HEK293T (cell line): ENCODE results near the gene HCN4.

ENCODE experiments used
- CTCF ChIA-PET: fragments of 350-600 bp; formaldehyde crosslinking; extraction: SDS; loops from one replicate; lab custom pipeline; 2021; ENCODE audit warnings: antibody characterized with exemption, inconsistent platforms; lab: Yijun Ruan, JAX
- POLR2A ChIA-PET: fragments of 350-600 bp; formaldehyde crosslinking; extraction: SDS; loops from one replicate; lab custom pipeline; 2020; ENCODE audit warnings: antibody characterized with exemption, inconsistent platforms; lab: Yijun Ruan, JAX
- DNase-seq: peaks from one replicate; pipeline ENCODE4 v3.0.0; 2012; ENCODE audit warnings: mixed read lengths; ENCODE audit errors: extremely low spot score
- ARNT ChIP-seq: fragments of 450-650 bp; IDR thresholded peaks from 2 replicates; pipeline ENCODE4 v1.6.1; 2017; ENCODE audit warnings: mild to moderate bottlenecking
- BHLHE40 ChIP-seq: fragments of 450-650 bp; IDR thresholded peaks from 2 replicates; pipeline ENCODE4 v1.6.1; 2016; ENCODE audit warnings: mild to moderate bottlenecking, moderate library complexity, borderline replicate concordance
- CTBP1 ChIP-seq: fragments of 450-650 bp; IDR thresholded peaks from 2 replicates; pipeline ENCODE4 v1.6.1; 2016; ENCODE audit warnings: borderline replicate concordance
- ELF4 ChIP-seq: fragments of 450-650 bp; IDR thresholded peaks from 2 replicates; pipeline ENCODE4 v1.6.1; 2017; ENCODE audit warnings: antibody characterized with exemption
- FOXA1 ChIP-seq: fragments of 450-650 bp; IDR thresholded peaks from 2 replicates; pipeline ENCODE4 v1.6.1; 2016; ENCODE audit warnings: mild to moderate bottlenecking
- FOXK2 ChIP-seq: fragments of 450-650 bp; IDR thresholded peaks from 2 replicates; pipeline ENCODE4 v1.6.1; 2016; ENCODE audit warnings: mild to moderate bottlenecking
- FOXM1 ChIP-seq: fragments of 450-650 bp; IDR thresholded peaks from 2 replicates; pipeline ENCODE4 v1.6.1; 2017; ENCODE audit warnings: mild to moderate bottlenecking, borderline replicate concordance
- HDGF ChIP-seq: fragments of 450-650 bp; IDR thresholded peaks from 2 replicates; pipeline ENCODE4 v1.6.1; 2017; ENCODE audit warnings: antibody characterized with exemption, borderline replicate concordance
- L3MBTL2 ChIP-seq: fragments of 450-650 bp; conservative IDR thresholded peaks from 2 replicates; pipeline ENCODE4 v1.6.1; 2016; ENCODE audit warnings: mild to moderate bottlenecking
- LEF1 ChIP-seq: fragments of 450-650 bp; IDR thresholded peaks from 2 replicates; pipeline ENCODE4 v1.6.1; 2017; ENCODE audit warnings: mild to moderate bottlenecking, borderline replicate concordance
- NFRKB ChIP-seq: fragments of 450-650 bp; IDR thresholded peaks from 2 replicates; pipeline ENCODE4 v1.6.1; 2016; ENCODE audit warnings: mild to moderate bottlenecking, moderate library complexity
- SP1 ChIP-seq: fragments of 450-650 bp; IDR thresholded peaks from 2 replicates; pipeline ENCODE4 v1.6.1; 2017
- SUZ12 ChIP-seq: fragments of 450-650 bp; IDR thresholded peaks from 2 replicates; pipeline ENCODE4 v1.6.1; 2016; ENCODE audit warnings: mild to moderate bottlenecking
- TARDBP ChIP-seq: fragments of 450-650 bp; IDR thresholded peaks from 2 replicates; pipeline ENCODE4 v1.6.1; 2016
- ZNF384 ChIP-seq: fragments of 450-650 bp; IDR thresholded peaks from 2 replicates; pipeline ENCODE4 v1.6.1; 2016
- TF ChIP-seq, protein P1 (sequence below): fragments of 450-650 bp; IDR thresholded peaks from 2 replicates; pipeline ENCODE4 v1.6.1; 2016

The HCN4 gene

GRCh38 chr15:73375012-73375411, 6.3 kb upstream of the HCN4 start:
- ChIA-PET POLR2A (no interaction called here), CTCF (no interaction called here)
- no peak for TF ChIP-seq FOXK2
- no peak for TF ChIP-seq SP1
- TF ChIP-seq FOXA1: no peak
- TF ChIP-seq L3MBTL2: no peak
- TF ChIP-seq FOXM1: no peak
- no peak for TF ChIP-seq ELF4
- no peak for TF ChIP-seq NFRKB
- no peak for TF ChIP-seq BHLHE40
- no peak for TF ChIP-seq TARDBP
- TF ChIP-seq ARNT: no peak
- no peak for TF ChIP-seq ZNF384
- TF ChIP-seq LEF1: no peak
- TF ChIP-seq CTBP1: no peak
- TF ChIP-seq SUZ12: no peak
- TF ChIP-seq, protein P1, sequence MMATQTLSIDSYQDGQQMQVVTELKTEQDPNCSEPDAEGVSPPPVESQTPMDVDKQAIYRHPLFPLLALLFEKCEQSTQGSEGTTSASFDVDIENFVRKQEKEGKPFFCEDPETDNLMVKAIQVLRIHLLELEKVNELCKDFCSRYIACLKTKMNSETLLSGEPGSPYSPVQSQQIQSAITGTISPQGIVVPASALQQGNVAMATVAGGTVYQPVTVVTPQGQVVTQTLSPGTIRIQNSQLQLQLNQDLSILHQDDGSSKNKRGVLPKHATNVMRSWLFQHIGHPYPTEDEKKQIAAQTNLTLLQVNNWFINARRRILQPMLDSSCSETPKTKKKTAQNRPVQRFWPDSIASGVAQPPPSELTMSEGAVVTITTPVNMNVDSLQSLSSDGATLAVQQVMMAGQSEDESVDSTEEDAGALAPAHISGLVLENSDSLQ: no peak
- no peak for TF ChIP-seq HDGF
- no peak for DNase-seq

- POLR2A ChIA-PET: no interaction called here
- CTCF ChIA-PET: no interaction called here
- no peak for TF ChIP-seq ELF4
- TF ChIP-seq ARNT: no peak
- TF ChIP-seq CTBP1: no peak
- no peak for TF ChIP-seq SP1
- no peak for TF ChIP-seq NFRKB
- TF ChIP-seq SUZ12: no peak
- no peak for TF ChIP-seq L3MBTL2
- no peak for TF ChIP-seq BHLHE40
- TF ChIP-seq LEF1: no peak
- TF ChIP-seq TARDBP: no peak
- no peak for TF ChIP-seq FOXM1
- TF ChIP-seq, protein P1: no peak
- no peak for TF ChIP-seq FOXA1
- no peak for TF ChIP-seq HDGF
- TF ChIP-seq ZNF384: no peak
- no peak for TF ChIP-seq FOXK2
- no peak for DNase-seq
Measured at GRCh38 chr15:73374604-73375003, 5.8 kb upstream of the HCN4 start.

- ChIA-PET CTCF (no interaction called here), POLR2A (no interaction called here)
- DNase-seq: no peak
- TF ChIP-seq TARDBP: no peak
- TF ChIP-seq, protein P1: no peak
- no peak for TF ChIP-seq FOXK2
Measured at GRCh38 chr15:73373221-73373620, 4.5 kb upstream of the HCN4 start.

DNA sequence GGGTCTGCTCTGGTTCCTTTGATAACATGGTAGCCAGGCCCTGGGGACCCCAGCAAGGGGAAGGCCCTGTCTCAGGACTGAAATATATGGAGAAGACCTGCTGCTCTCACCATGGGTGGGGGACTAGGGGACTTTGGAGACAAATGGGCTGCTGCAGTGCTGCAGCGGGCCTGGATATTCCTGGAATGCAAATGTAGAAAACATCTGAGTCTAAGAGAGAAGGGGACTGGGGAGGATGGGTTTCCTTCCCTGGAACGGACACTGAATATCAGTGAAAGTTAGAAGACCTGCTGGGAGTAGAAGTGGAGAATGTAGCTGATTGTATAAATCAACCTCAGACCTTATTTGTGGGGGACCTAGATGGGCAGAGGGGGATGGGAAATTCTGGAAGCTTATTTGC, 3.1 kb upstream of the HCN4 start:
- no peak for DNase-seq
- TF ChIP-seq LEF1: no peak
- TF ChIP-seq NFRKB: no peak
- TF ChIP-seq FOXA1: no peak
- TF ChIP-seq, protein P1: no peak
- TF ChIP-seq L3MBTL2: no peak
- TF ChIP-seq ARNT: no peak
- no peak for TF ChIP-seq SUZ12
- TF ChIP-seq CTBP1: no peak
- no peak for TF ChIP-seq FOXM1
- no peak for TF ChIP-seq HDGF
- no peak for TF ChIP-seq ELF4
- TF ChIP-seq ZNF384: no peak
- no peak for TF ChIP-seq TARDBP
- no peak for TF ChIP-seq FOXK2
- TF ChIP-seq SP1: no peak
- no peak for TF ChIP-seq BHLHE40
- CTCF ChIA-PET: no interaction called here
- POLR2A ChIA-PET: no interaction called here

GRCh38 chr15:73370151-73370550, 1.4 kb upstream of the HCN4 start:
- TF ChIP-seq, protein P1: no peak
- TF ChIP-seq FOXA1 (no peak), BHLHE40 (no peak), ELF4 (no peak), ZNF384 (no peak), ARNT (no peak), TARDBP (no peak), NFRKB (no peak), L3MBTL2 (no peak), SUZ12 (no peak), HDGF (no peak), LEF1 (no peak), CTBP1 (no peak), FOXK2 (no peak)
- ChIA-PET POLR2A (no interaction called here), CTCF (interaction anchor here (0.8 kb wide), 1 partner anchor 52 kb away, joined by 3 read pairs; no protein-coding TSS in a partner anchor)
- DNase-seq: no peak
